ENCODE data around the gene OSBPL6.

GRCh38 chr2:178205853-178206521, 11.7 kb downstream of the OSBPL6 start:
- TF ChIP-seq POLR2A (IDR thresholded peaks at IDR 0.05) = no peak
- TF ChIP-seq, protein P1, sequence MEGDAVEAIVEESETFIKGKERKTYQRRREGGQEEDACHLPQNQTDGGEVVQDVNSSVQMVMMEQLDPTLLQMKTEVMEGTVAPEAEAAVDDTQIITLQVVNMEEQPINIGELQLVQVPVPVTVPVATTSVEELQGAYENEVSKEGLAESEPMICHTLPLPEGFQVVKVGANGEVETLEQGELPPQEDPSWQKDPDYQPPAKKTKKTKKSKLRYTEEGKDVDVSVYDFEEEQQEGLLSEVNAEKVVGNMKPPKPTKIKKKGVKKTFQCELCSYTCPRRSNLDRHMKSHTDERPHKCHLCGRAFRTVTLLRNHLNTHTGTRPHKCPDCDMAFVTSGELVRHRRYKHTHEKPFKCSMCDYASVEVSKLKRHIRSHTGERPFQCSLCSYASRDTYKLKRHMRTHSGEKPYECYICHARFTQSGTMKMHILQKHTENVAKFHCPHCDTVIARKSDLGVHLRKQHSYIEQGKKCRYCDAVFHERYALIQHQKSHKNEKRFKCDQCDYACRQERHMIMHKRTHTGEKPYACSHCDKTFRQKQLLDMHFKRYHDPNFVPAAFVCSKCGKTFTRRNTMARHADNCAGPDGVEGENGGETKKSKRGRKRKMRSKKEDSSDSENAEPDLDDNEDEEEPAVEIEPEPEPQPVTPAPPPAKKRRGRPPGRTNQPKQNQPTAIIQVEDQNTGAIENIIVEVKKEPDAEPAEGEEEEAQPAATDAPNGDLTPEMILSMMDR (IDR thresholded peaks at IDR 0.05 in 4 of 5, conservative IDR thresholded peaks at IDR 0.05 in 1 of 5) = no peak

All from gastrocnemius medialis (tissue), 4 donors.